ENCODE data around the gene PTX4.
"Not testable (repeated sequence)": the region's sequence is repeated elsewhere in the genome, so short reads cannot be mapped to it uniquely, and the experiment has no call there.

Gene PTX4

GRCh38 chr16:1443980-1444729 lies 44.6 kb downstream of the PTX4 start, which contains the start of gene CCDC154:
CCDC154 (minus strand) TSS chr16:1444556; CDS start chr16:1444322, 234 bp downstream.
- no peak for DNase-seq (ENCODE audit: low spot score)

GRCh38 chr16:1443403-1443973 lies 45.3 kb downstream of the PTX4 start:
- no peak for DNase-seq (ENCODE audit: low spot score)

GRCh38 chr16:1442697-1443096 lies 46.0 kb downstream of the PTX4 start:
- no peak for DNase-seq (ENCODE audit: low spot score)

GRCh38 chr16:1441391-1441829 lies 47.3 kb downstream of the PTX4 start:
- no peak for DNase-seq (ENCODE audit: low spot score)

GRCh38 chr16:1439699-1440074 lies 49.1 kb downstream of the PTX4 start:
- not testable (repeated sequence) for DNase-seq (ENCODE audit: low spot score)

DNA sequence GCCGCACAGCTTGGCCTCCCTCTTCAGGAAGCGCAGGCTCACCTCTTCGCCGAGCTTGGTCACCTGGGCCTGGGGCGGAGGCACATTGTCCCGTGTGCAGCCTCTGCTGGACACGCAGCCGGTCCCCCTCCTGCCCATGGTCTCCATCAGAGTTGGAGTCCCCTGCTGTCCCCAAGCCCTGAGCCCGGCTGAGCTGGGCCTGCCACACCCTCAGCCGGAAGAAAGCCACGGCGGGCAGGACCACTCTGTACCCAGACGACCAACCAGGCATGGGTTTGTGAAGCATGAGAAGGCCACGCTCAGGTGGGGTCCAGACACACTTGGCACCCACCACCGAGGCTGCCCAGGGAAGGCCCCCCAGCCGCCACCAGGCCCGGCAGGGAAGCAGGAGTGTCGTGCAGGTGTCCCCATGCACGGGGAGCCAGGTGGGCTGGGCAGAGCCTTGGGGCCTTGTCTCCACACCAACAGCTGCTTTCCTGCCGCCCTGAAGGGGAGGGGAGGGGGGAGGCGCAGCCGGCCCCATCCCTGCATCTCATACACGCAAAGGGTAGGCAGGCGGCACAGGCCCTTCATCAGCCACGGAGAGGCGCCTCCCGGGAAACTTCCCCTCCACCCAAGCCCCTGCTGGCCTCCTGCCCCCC lies 49.6 kb downstream of the PTX4 start:
- DNase-seq (ENCODE audit: low spot score) = no peak

DNA sequence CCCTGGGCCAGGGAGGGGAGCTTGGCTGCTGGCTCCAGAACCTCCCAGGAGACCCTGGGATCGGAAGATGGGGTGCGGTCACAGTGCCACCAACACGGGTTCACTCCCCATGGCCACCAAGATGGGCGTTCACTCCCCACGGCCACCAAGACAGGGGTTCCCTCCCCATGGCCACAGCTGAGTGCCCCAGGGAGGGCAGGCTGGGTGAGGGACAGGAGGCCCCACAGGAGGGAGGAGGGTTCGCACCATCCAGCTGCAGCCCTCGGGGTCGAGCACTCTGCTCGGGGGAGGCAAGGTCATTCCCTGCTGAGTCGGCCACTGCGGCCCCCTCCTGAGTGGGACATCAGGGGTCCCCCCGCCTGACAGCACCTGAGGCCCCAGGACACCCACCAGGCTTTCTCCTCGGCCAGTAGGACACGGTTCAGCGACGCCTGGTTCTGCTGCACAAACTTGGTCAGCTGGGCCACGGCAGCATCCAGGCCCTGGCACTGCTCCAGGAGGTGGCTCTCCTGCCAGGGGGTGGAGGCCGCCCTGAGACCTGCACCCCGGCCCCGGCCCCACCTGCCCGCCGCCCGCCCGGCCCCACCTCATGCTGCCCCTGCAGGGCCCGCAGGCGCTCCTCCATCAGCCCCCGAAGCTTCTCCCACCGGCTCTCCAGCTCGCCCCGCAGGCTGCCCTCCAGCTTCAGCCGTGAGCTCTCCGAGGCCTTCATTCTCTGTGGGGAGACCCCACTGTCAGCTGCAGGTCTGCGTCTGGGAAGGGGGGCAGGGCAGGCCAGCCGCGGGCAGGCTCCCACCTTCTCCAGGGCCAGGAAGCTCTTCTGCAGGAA lies 50.3 kb downstream of the PTX4 start:
- DNase-seq (ENCODE audit: low spot score) = no peak

- DNase-seq (ENCODE audit: low spot score) = no peak
These were observed 51.1 kb downstream of the PTX4 start for GRCh38 chr16:1437606-1438005.

GRCh38 chr16:1436731-1437355 lies 51.9 kb downstream of the PTX4 start:
- no peak for DNase-seq (ENCODE audit: low spot score)

GRCh38 chr16:1435921-1436697 lies 52.6 kb downstream of the PTX4 start:
- DNase-seq (ENCODE audit: low spot score) = no peak
